LNCAP (cell line): ENCODE results near the gene APLP2.

Source experiments
- CTCF ChIP-seq: fragments of 450-650 bp; IDR thresholded peaks from 2 replicates; pipeline ENCODE4 v1.5.1; 2017; ENCODE audit warnings: mild to moderate bottlenecking

The APLP2 gene

GRCh38 chr11:130085671-130086290 lies 16.1 kb downstream of the APLP2 start:
- TF ChIP-seq CTCF, result no peak

DNA sequence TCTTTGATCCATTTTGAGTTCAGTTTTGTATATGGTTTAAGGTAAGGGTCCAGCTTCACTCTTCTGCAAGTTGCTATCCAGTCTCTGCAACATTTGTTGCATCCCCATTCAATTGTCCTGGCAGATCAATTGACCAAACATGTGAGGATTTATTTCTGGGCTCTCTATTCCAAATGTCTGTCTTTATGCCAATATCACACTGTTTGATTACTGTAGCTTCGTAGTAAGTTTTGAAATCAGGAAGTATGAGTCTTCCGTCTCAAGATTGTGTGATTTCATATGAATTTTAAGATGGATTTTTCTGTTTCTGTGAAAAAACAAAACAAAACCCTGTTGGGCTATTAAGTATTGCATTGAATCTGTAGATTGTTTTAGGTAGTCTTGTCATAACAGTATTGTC lies 17.0 kb downstream of the APLP2 start:
- no peak for TF ChIP-seq CTCF

- TF ChIP-seq CTCF, result no peak
These were observed 17.7 kb downstream of the APLP2 start for GRCh38 chr11:130087294-130087926.

DNA sequence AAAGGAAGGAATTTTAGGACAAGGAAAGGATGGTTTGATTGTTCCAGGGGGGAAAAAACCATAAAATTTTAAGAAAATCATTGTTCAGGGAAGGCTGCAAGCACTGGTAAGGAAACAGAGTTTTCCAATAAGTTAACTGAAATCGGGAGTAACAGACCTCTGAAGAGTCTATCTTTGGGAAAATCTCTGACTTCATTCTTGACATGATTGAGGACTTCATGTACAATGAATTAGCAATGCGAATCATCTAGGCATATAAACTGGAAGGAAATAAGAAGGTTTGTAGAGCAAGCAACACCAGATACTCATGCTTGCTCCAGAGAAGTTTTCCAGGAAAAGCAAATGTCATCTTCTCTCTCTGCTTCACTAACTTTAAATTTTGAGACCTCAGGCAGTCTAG lies 18.5 kb downstream of the APLP2 start:
- TF ChIP-seq CTCF, result no peak

DNA sequence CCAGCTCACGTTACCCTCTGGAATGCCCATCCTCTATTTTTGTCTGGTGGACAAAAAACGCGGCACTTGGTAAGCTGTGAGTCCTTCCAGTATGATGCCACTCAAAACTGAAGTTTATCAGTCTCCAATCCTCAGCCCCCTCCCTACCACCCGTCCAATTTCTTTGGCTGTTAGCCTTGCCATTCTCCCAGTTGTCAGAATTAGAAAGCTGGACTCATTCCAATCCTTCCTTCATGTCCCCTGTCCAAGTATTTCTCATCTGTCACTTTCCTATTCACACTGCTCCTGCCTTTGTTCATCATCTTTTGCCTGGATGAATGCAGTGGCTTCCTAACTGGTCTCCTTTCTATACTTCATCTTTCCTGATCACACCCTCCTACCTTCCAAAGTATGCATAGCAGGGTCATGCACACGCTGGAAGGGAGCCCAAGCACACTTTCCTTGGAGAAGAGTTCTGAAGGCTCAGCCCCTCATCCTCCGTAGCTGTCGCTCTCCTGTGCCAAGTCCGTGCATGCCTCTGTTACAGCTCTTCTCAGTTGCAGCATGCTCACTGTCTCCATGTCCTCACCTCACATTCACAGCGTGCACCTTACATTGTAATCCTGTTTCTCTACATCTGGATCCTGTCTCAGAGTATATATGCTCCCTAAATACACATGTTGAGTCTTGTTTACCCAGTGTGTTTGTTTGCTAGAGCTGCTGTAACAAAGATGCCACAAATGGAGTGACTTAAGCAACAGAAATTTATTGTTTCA lies 19.4 kb downstream of the APLP2 start:
- no peak for TF ChIP-seq CTCF

- TF ChIP-seq CTCF, result no peak
These were observed 20.0 kb downstream of the APLP2 start for GRCh38 chr11:130089674-130090073.

DNA sequence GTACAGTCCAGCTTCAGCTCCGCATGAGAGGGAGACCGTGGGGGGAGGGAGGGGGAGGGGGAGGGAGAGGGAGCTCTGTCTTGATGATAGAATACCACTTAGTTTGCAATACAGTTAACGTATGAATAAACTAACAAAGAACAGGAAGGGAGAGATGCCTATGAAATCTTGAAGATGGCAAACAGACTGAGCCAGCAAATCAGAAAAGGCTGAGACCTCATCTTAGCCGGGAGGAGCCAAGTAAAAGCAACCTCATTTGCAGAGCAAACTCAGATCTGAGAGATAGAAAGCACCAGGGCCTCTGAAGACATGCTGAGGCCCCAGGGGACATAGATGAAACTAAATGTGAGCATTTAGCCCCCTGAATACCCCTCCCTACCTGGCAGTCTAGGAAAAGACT lies 23.0 kb downstream of the APLP2 start:
- TF ChIP-seq CTCF, result no peak
